Endothelial cell of coronary artery (primary cell): ENCODE measurements around the gene PRDM7. TPM values are rescaled to one million over a fixed set of nuclear protein-coding genes. Genes with fewer than 3 reads are reported as not detected.

Source experiments
- total RNA-seq: library from RNA; depleted of rRNA; stranded (reverse); fragments of >200 nt; gene quantifications from 2 replicates; pipeline ENCODE4 v1.2.3, GENCODE V29; 2014

The PRDM7 gene
- total RNA-seq: not detected in 2 replicates

DNA sequence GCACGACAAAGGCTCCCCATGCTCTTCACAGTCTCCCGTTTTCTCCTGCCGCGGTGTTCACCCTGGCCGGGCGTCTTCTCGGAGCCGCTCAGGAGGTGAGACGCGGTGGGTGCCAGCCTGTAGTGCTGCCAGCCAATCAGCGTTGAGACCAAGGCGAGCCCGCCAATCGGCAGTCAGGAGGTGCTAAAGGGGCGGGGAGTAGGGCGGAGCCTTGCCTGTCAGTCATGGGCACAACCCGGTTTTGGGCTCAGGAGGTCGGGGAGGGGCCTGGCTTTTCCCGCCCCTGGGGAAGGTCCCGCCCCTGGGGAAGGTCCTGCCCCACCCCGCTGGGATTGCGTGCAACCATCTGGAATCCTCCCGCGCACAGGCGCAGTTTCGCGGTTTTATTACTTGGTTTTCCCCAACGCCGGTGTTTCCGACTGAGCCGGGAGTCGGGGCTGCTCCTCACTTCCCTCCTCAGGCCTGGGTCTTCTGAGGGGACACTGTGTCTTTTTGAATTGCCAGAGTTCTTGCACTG is at the start of gene PRDM7:
TSS of gene PRDM7 (minus strand) at position 92 of the 517 bp plus-strand sequence. CDS start 1,421 bp downstream, outside the sequence.

DNA sequence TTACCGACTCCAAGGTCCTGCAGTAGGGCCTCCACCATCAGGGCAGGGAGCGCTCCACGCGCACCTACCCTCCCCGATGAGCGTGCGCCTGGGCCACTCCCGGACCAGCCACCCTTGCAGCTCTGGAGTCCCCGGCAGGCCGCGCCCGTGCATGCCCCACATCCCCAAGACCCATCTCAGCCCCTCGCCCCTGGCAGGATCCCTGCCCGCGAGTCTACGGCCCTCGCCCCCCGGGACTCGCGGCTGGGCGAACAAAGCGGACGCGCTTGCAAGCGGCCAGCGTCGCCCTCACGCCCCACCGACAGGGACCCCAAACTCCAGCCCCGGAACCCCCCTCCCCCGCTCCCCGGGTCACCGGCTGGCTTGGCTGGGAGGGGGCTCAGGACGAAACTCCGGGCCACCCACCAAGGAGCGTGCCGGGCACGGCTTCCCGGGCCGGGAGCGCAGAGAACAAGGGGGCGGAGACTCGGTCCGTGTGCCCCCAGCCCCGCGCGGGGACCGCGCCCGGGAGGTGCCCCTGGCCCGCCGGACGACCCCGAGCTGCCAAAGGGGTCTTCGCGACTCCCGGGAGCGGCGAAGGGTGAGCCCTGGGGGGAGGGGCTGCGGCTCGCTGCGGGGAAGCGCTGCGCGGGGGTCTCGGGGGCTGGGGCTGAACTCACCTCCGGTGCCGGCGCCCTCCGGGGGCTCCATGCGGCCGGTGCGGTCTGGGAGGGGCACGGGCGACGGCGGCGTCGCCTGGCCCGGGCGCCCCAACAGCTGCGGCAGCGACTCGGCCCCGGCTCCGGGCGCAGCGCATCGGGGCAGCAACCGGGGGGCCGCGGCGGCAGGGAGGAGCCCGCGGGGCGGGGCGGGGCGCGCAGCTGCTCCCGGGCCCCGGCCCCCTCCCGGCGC is 58.2 kb downstream of the PRDM7 start, which contains the start of gene DBNDD1:
TSS of gene DBNDD1 (minus strand) at position 805 of the 891 bp plus-strand sequence. CDS start at position 690, 115 bp downstream.

Other genes with a start within 250 kb of the PRDM7 start
- 0.45 and 0.66 TPM in 2 replicates for gene SPIRE2, start 248.9 kb downstream of the PRDM7 start, total RNA-seq
- 187 and 192 TPM in 2 replicates for gene TCF25, start 203.7 kb downstream of the PRDM7 start, total RNA-seq
- 2.1 and 2.9 TPM in 2 replicates for gene MC1R, start 158.5 kb downstream of the PRDM7 start, total RNA-seq
- gene TUBB3, start 154.0 kb downstream of the PRDM7 start, total RNA-seq: 157 and 335 TPM in 2 replicates
- gene DEF8, start 128.6 kb downstream of the PRDM7 start, total RNA-seq: 122 and 133 TPM in 2 replicates
- 9.5 and 11.3 TPM in 2 replicates for gene DBNDD1, start 57.9 kb downstream of the PRDM7 start, total RNA-seq